Nephron (organoid): ENCODE data around the gene S100A9.

Experiments
- H3K27ac Mint-ChIP-seq, 3 experiments: 2 replicates each; pipeline ENCODE4 v1.8.0; 2020; ENCODE audit warnings: mixed read lengths in 3 of 3, mild to moderate bottlenecking in 2 of 3, moderate library complexity in 1 of 3
- H3K27me3 Mint-ChIP-seq: 2 replicates; pipeline ENCODE4 v1.8.0; 2021; ENCODE audit warnings: low read depth, mild to moderate bottlenecking, moderate library complexity, mixed read lengths
- H3K36me3 Mint-ChIP-seq: 2 replicates; pipeline ENCODE4 v1.8.0; 2020; ENCODE audit warnings: low read depth, mixed read lengths
- H3K4me1 Mint-ChIP-seq: 2 replicates; pipeline ENCODE4 v1.8.0; 2020; ENCODE audit warnings: mixed read lengths
- H3K4me3 Mint-ChIP-seq, 3 experiments: 2 replicates each; pipeline ENCODE4 v1.8.0; 2020; ENCODE audit warnings: mild to moderate bottlenecking in 3 of 3, mixed read lengths in 3 of 3, moderate library complexity in 2 of 3
- H3K9me3 Mint-ChIP-seq: 2 replicates; pipeline ENCODE4 v1.8.0; 2020; ENCODE audit warnings: mixed read lengths
- CTCF ChIP-seq, 3 experiments: fragments of 200-600 bp; sonication (generic); IDR thresholded peaks; one replicate each; pipeline ENCODE4 v1.5.0; 2021; ENCODE audit warnings: antibody characterized with exemption in 3 of 3; ENCODE audit not compliant: unreplicated experiment in 3 of 3

Gene S100A9

GRCh38 chr1:153337980-153338853 lies 19.4 kb upstream of the S100A9 start:
- H3K4me1 Mint-ChIP-seq: no peaks in the 10 kb centered on the region
- no peak overlapping the region for H3K4me3 Mint-ChIP-seq
- H3K36me3 Mint-ChIP-seq: no peaks in the 10 kb centered on the region
- peaks cover 3% of the 10 kb centered on the region for H3K9me3 Mint-ChIP-seq
- TF ChIP-seq CTCF (IDR thresholded peaks at IDR 0.05; ENCODE audit: unreplicated experiment in 3 of 3): no peak
- H3K27me3 Mint-ChIP-seq: peaks cover 17% of the 10 kb centered on the region
- H3K27ac Mint-ChIP-seq: no peak overlapping the region

- Mint-ChIP-seq H3K27ac (no peak overlapping the region), H3K4me3 (no peak overlapping the region), H3K9me3 (peaks cover 3% of the 10 kb centered on the region), H3K4me1 (peaks cover 5% of the 10 kb centered on the region), H3K36me3 (no peaks in the 10 kb centered on the region), H3K27me3 (peaks cover 31% of the 10 kb centered on the region)
- TF ChIP-seq CTCF (IDR thresholded peaks at IDR 0.05; ENCODE audit: unreplicated experiment in 3 of 3): no peak
Measured at GRCh38 chr1:153339802-153340201, 17.9 kb upstream of the S100A9 start.

- no peak overlapping the region for H3K4me3 Mint-ChIP-seq
Measured at GRCh38 chr1:153340356-153340755, 17.3 kb upstream of the S100A9 start.

GRCh38 chr1:153341431-153341934 lies 16.2 kb upstream of the S100A9 start:
- Mint-ChIP-seq H3K36me3 (no peaks in the 10 kb centered on the region), H3K4me3 (no peak overlapping the region), H3K27me3 (peaks cover 39% of the 10 kb centered on the region), H3K4me1 (peaks cover 5% of the 10 kb centered on the region), H3K27ac (no peak overlapping the region), H3K9me3 (peaks cover 3% of the 10 kb centered on the region)
- TF ChIP-seq CTCF (IDR thresholded peaks at IDR 0.05; ENCODE audit: unreplicated experiment in 3 of 3): no peak

More at GRCh38 chr1:153340356-153340755, 17.3 kb upstream of the S100A9 start:
- Mint-ChIP-seq H3K36me3 (no peaks in the 10 kb centered on the region), H3K9me3 (peaks cover 3% of the 10 kb centered on the region), H3K27me3 (peaks cover 32% of the 10 kb centered on the region), H3K27ac (no peak overlapping the region), H3K4me1 (peaks cover 5% of the 10 kb centered on the region)
- no peak for TF ChIP-seq CTCF (IDR thresholded peaks at IDR 0.05; ENCODE audit: unreplicated experiment in 3 of 3)

GRCh38 chr1:153342178-153342577 lies 15.5 kb upstream of the S100A9 start:
- Mint-ChIP-seq H3K4me1 (peaks cover 5% of the 10 kb centered on the region), H3K4me3 (no peak overlapping the region), H3K9me3 (peaks cover 3% of the 10 kb centered on the region)

More at GRCh38 chr1:153342178-153342577, 15.5 kb upstream of the S100A9 start:
- H3K36me3 Mint-ChIP-seq: no peaks in the 10 kb centered on the region
- TF ChIP-seq CTCF (IDR thresholded peaks at IDR 0.05; ENCODE audit: unreplicated experiment in 3 of 3): no peak
- H3K27ac Mint-ChIP-seq: no peak overlapping the region
- H3K27me3 Mint-ChIP-seq: peaks cover 42% of the 10 kb centered on the region
